ENCODE results near the gene APOO.
A peak's percentile ranks its signal among the peaks of the same experiment; 100 is the strongest.

Gene APOO

DNA sequence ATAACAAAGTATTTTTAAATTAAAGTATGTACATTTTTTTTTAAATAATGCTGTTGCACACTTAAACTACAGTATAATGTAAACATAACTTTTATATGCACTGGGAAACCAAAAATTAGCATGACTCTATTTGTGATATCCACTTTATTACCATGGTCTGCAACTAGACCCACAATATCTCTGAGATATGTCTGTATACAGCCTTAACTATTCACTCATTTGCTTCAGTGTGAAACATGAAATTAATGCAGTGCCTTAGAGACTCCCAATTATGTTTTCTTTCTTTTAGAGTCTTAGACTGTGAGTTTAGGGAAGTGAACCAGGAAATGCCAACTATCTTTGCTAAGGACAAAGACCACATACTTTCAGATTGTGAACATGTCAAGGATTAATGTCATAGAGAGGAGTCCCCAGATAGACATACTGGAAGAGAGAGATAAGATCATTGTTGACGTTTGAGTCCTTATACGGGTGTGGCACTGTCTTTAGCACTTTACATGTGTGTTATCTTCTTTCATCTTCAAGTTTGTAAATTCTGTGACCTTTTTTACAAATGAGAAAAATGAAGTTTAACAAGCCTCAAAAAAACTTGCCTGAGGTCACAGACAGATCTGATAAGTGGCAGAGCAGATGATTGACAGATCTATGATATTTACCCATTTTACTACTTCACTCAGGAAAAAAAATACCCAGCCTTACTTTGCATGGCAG, 23.3 kb upstream of the APOO start:
- H3K4me3 ChIP-seq (ENCODE audit: low read length), result no peak overlapping the region
- no peak for DNase-seq (ENCODE audit: low read depth)
- TF ChIP-seq CTCF (IDR thresholded peaks at IDR 0.05; ENCODE audit: insufficient read depth, low read depth, low read length, missing control alignments), result no peak

GRCh38 chrX:23926015-23926414, 18.3 kb upstream of the APOO start:
- H3K4me3 ChIP-seq (ENCODE audit: low read length), result no peak overlapping the region
- TF ChIP-seq CTCF (IDR thresholded peaks at IDR 0.05; ENCODE audit: insufficient read depth, low read depth, low read length, missing control alignments), result no peak
- DNase-seq (ENCODE audit: low read depth), result no peak

GRCh38 chrX:23919706-23920320, 12.1 kb upstream of the APOO start:
- TF ChIP-seq CTCF (IDR thresholded peaks at IDR 0.05; ENCODE audit: insufficient read depth, low read depth, low read length, missing control alignments), result no peak
- DNase-seq (ENCODE audit: low read depth), result no peak
- H3K4me3 ChIP-seq (ENCODE audit: low read length), result no peak overlapping the region

DNA sequence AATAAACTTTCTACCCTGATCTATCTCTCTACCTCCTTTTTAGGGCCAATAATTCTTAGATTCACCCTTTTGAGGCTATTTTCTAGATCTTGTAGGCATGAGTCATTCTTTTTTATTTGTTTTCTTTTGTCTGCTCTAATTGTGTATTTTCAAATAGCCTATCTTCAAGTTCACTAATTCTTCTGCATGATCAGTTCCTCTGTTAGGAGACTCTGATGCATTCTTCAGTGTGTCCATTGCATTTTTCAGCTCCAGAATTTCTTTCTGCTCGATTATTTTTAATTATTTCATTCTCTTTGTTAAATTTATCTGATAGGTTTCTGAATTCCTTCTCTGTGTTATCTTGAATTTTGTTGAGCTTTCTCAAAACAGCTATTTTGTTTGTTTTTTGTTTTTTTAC, 11.4 kb upstream of the APOO start:
- no peak for DNase-seq (ENCODE audit: low read depth)
- H3K4me3 ChIP-seq (ENCODE audit: low read length), result no peak overlapping the region
- no peak for TF ChIP-seq CTCF (IDR thresholded peaks at IDR 0.05; ENCODE audit: insufficient read depth, low read depth, low read length, missing control alignments)

DNA sequence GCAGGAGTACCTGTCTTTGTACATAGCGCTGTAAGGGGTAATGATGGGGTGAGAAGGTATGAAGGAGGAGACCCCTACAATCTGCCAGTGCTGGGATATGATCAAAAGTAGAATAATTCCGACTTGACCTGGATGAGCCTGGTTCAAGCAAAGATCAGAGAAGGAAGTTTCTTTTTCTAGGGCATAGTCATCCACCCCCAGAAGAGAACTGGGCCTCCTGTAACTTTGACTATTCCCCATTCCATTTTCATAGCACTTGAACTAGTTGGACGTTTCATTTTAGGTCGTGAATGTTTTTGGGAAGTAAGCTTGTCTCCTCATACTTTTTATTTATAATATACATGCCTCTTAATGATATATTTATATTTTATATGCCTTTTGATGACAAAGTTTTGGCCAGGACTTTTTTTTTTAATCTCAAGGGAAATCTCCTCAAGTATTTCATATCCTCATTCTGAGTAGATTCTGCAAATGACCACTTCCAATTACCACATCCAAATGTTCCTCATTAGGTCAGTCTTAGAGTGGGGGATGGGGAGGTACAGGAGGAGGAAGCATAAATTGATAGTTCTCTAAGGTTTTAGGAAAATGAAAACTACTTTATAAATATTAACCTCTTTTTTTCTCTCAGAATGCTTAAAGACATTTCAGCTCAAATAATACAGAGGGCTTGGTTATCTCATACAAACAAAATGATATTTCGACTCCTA, 3.5 kb upstream of the APOO start:
- H3K4me3 ChIP-seq (ENCODE audit: low read length), result no peak overlapping the region
- DNase-seq (ENCODE audit: low read depth), result no peak
- no peak for TF ChIP-seq CTCF (IDR thresholded peaks at IDR 0.05; ENCODE audit: insufficient read depth, low read depth, low read length, missing control alignments)

- no peak for DNase-seq (ENCODE audit: low read depth)
- H3K4me3 ChIP-seq (ENCODE audit: low read length), result peak overlapping the region; percentile 30
- TF ChIP-seq CTCF (IDR thresholded peaks at IDR 0.05; ENCODE audit: insufficient read depth, low read depth, low read length, missing control alignments), result no peak
Observed at GRCh38 chrX:23908219-23909004, 674 bp upstream of the APOO start.
